Vagina (tissue), 2 donors: ENCODE data around the gene OSBP2. TPM values are rescaled to one million over a fixed set of nuclear protein-coding genes. Genes with fewer than 3 reads are reported as not detected.
"Not testable (repeated sequence)": the region's sequence is repeated elsewhere in the genome, so short reads cannot be mapped to it uniquely, and the experiment has no call there.

ENCODE experiments used
- DNase-seq, 2 donors: peaks; one replicate each; pipeline ENCODE4 v3.0.0-alpha.2; 2017; ENCODE audit errors: extremely low spot score in 2 of 2
- H3K27ac ChIP-seq: fragments of 200-600 bp; sonication (generic); one replicate; pipeline ENCODE4 v1.5.1; 2019
- H3K27me3 ChIP-seq: fragments of 200-600 bp; sonication (generic); one replicate; pipeline ENCODE4 v1.5.1; 2019
- H3K36me3 ChIP-seq, 2 donors: fragments of 200-600 bp; sonication (generic); one replicate each; pipeline ENCODE4 v1.5.1; 2017 to 2019
- H3K4me1 ChIP-seq: fragments of 200-600 bp; sonication (generic); one replicate; pipeline ENCODE4 v1.5.1; 2019
- H3K4me3 ChIP-seq, 2 donors: fragments of 200-600 bp; sonication (generic); 1 replicate in 1 of 2; 2 replicates in 1 of 2; pipeline ENCODE4 v1.5.1; 2016 to 2019
- H3K9me3 ChIP-seq: fragments of 200-600 bp; sonication (generic); one replicate; pipeline ENCODE4 v1.5.1; 2019
- CTCF ChIP-seq, 3 experiments: fragments of 450-650 bp in 2 of 3; fragments of 200-600 bp in 1 of 3; sonication (generic) in 1 of 3; IDR thresholded peaks; one replicate each; pipeline ENCODE4 v1.5.1; 2017 to 2019; ENCODE audit warnings: antibody characterized with exemption in 3 of 3, mild to moderate bottlenecking in 2 of 3, moderate library complexity in 2 of 3
- POLR2A ChIP-seq, 2 donors: fragments of 450-650 bp; IDR thresholded peaks; one replicate each; pipeline ENCODE4 v1.6.1; 2017; ENCODE audit warnings: antibody characterized with exemption in 2 of 2, mild to moderate bottlenecking in 2 of 2, moderate library complexity in 2 of 2
- POLR2AphosphoS5 ChIP-seq, 2 donors: sonication (generic); formaldehyde crosslinking; IDR thresholded peaks; one replicate each; pipeline ENCODE4 v1.9.0; 2017; ENCODE audit warnings: antibody characterized with exemption in 2 of 2, mild to moderate bottlenecking in 2 of 2, low read depth in 1 of 2; ENCODE audit not compliant: insufficient read depth in 1 of 2
- intact Hi-C: fragments of 100-400 bp; cut with DNase I; formaldehyde crosslinking; loops from one replicate; pipeline ENCODE4 v1.15.1; 2023
- total RNA-seq: library from RNA; depleted of rRNA; stranded (reverse); fragments of >200 nt; gene quantifications from one replicate; pipeline ENCODE4 v1.2.3, GENCODE V29; 2016

OSBP2 gene
- total RNA-seq, 1 donor from 2014 or later: 3.7 TPM

GRCh38 chr22:30668386-30668710, 26.3 kb upstream of the OSBP2 start:
- H3K4me3 ChIP-seq: peak overlapping the region; percentile 70 to 85
- no peak for DNase-seq
- no peak overlapping the region for H3K27ac ChIP-seq
- peaks cover 22% of the 10 kb centered on the region for H3K4me1 ChIP-seq
- H3K9me3 ChIP-seq: no peaks in the 10 kb centered on the region
- peaks cover 0 to 3% of the 10 kb centered on the region in 2 donors for H3K36me3 ChIP-seq
- H3K27me3 ChIP-seq: no peaks in the 10 kb centered on the region
- TF ChIP-seq POLR2A (IDR thresholded peaks at IDR 0.05) (no peak), POLR2AphosphoS5 (IDR thresholded peaks at IDR 0.05; ENCODE audit: insufficient read depth in 1 of 2, low read depth in 1 of 2) (no peak), CTCF (IDR thresholded peaks at IDR 0.05) (no peak)
- intact Hi-C loops: no loop called here

GRCh38 chr22:30671071-30671470, 23.6 kb upstream of the OSBP2 start:
- no peak for TF ChIP-seq CTCF (IDR thresholded peaks at IDR 0.05)
- TF ChIP-seq POLR2AphosphoS5 (IDR thresholded peaks at IDR 0.05; ENCODE audit: insufficient read depth in 1 of 2, low read depth in 1 of 2): no peak
- TF ChIP-seq POLR2A (IDR thresholded peaks at IDR 0.05): no peak
- Histone ChIP-seq H3K9me3 (no peaks in the 10 kb centered on the region), H3K27me3 (no peaks in the 10 kb centered on the region), H3K36me3 (no peaks in the 10 kb centered on the region), H3K4me3 (no peak overlapping the region), H3K27ac (no peak overlapping the region), H3K4me1 (peaks cover 21% of the 10 kb centered on the region)
- intact Hi-C loops: no loop called here
- no peak for DNase-seq

- peaks cover 6% of the 10 kb centered on the region for H3K4me1 ChIP-seq
- DNase-seq: no peak
- H3K27ac ChIP-seq: no peak overlapping the region
- intact Hi-C loops: no loop called here
- H3K27me3 ChIP-seq: no peaks in the 10 kb centered on the region
- H3K4me3 ChIP-seq: no peak overlapping the region
- TF ChIP-seq POLR2AphosphoS5 (IDR thresholded peaks at IDR 0.05; ENCODE audit: insufficient read depth in 1 of 2, low read depth in 1 of 2): no peak
- TF ChIP-seq POLR2A (IDR thresholded peaks at IDR 0.05): no peak
- TF ChIP-seq CTCF (IDR thresholded peaks at IDR 0.05): no peak
- no peaks in the 10 kb centered on the region for H3K36me3 ChIP-seq
- no peaks in the 10 kb centered on the region for H3K9me3 ChIP-seq
Observed at GRCh38 chr22:30673136-30673535, 21.5 kb upstream of the OSBP2 start.

- Histone ChIP-seq H3K36me3 (no peaks in the 10 kb centered on the region), H3K4me1 (no peaks in the 10 kb centered on the region), H3K27ac (no peak overlapping the region), H3K27me3 (no peaks in the 10 kb centered on the region), H3K4me3 (no peak overlapping the region), H3K9me3 (no peaks in the 10 kb centered on the region)
- intact Hi-C loops: no loop called here
- TF ChIP-seq POLR2A (IDR thresholded peaks at IDR 0.05) (no peak), POLR2AphosphoS5 (IDR thresholded peaks at IDR 0.05; ENCODE audit: insufficient read depth in 1 of 2, low read depth in 1 of 2) (no peak), CTCF (IDR thresholded peaks at IDR 0.05) (no peak)
- DNase-seq: no peak
Observed at GRCh38 chr22:30674482-30674881, 20.2 kb upstream of the OSBP2 start.

- no peaks in the 10 kb centered on the region for H3K4me1 ChIP-seq
- H3K36me3 ChIP-seq: no peaks in the 10 kb centered on the region
Observed at GRCh38 chr22:30675436-30675835, 19.2 kb upstream of the OSBP2 start.

GRCh38 chr22:30676565-30676964, 18.1 kb upstream of the OSBP2 start:
- H3K36me3 ChIP-seq, H3K9me3 ChIP-seq, H3K27me3 ChIP-seq, H3K27ac ChIP-seq, H3K4me3 ChIP-seq, H3K4me1 ChIP-seq, DNase-seq, intact Hi-C loops: not testable (repeated sequence)

More at GRCh38 chr22:30675436-30675835, 19.2 kb upstream of the OSBP2 start:
- Histone ChIP-seq H3K27me3 (no peaks in the 10 kb centered on the region), H3K9me3 (no peaks in the 10 kb centered on the region), H3K27ac (no peak overlapping the region), H3K4me3 (no peak overlapping the region)
- intact Hi-C loops: no loop called here
- no peak for TF ChIP-seq POLR2AphosphoS5 (IDR thresholded peaks at IDR 0.05; ENCODE audit: insufficient read depth in 1 of 2, low read depth in 1 of 2)
- no peak for TF ChIP-seq CTCF (IDR thresholded peaks at IDR 0.05)
- no peak for TF ChIP-seq POLR2A (IDR thresholded peaks at IDR 0.05)
- no peak for DNase-seq

GRCh38 chr22:30679895-30680690, 14.6 kb upstream of the OSBP2 start:
- H3K4me1 ChIP-seq, H3K27ac ChIP-seq, DNase-seq, H3K4me3 ChIP-seq, intact Hi-C loops, H3K9me3 ChIP-seq, H3K36me3 ChIP-seq, H3K27me3 ChIP-seq: not testable (repeated sequence)
